Measurements from ENCODE around the gene SPPL2B. TPM values are rescaled to one million over a fixed set of nuclear protein-coding genes. Genes with fewer than 3 reads are reported as not detected.
A peak's percentile ranks its signal among the peaks of the same experiment; 100 is the strongest.

The SPPL2B gene
- total RNA-seq, 2 experiments from 2014 or later, result 58.9 to 68.2 TPM

GRCh38 chr19:2288818-2289713, 39.4 kb upstream of the SPPL2B start:
- peak overlapping the region; percentile 83 for H3K4me3 Mint-ChIP-seq
- DNase-seq, result peak; percentile 27
- CTCF ChIA-PET, result interaction anchor here (0.7 to 1.4 kb wide), 6 partner anchors 12 to 138 kb away, joined by 3 to 8 read pairs (median 4); partner anchors contain the start of gene TIMM13
- H3K27ac Mint-ChIP-seq, result peak overlapping the region; percentile 94
- H3K4me1 Mint-ChIP-seq, result peaks cover 31% of the 10 kb centered on the region
- no peaks in the 10 kb centered on the region for H3K9me3 Mint-ChIP-seq
- POLR2A ChIA-PET, result interaction anchor here (0.6 to 3.0 kb wide), 15 partner anchors 10 to 333 kb away, joined by 3 to 17 read pairs (median 4); partner anchors contain the start of genes LSM7, PLEKHJ1, SPPL2B and TIMM13
- H3K27me3 Mint-ChIP-seq, result peaks cover 4% of the 10 kb centered on the region
- H3K36me3 Mint-ChIP-seq (ENCODE audit: low read depth), result peaks cover 14% of the 10 kb centered on the region

GRCh38 chr19:2289714-2290435, 38.6 kb upstream of the SPPL2B start:
- peaks cover 31% of the 10 kb centered on the region for H3K4me1 Mint-ChIP-seq
- H3K36me3 Mint-ChIP-seq (ENCODE audit: low read depth), result peaks cover 14% of the 10 kb centered on the region
- ChIA-PET POLR2A (interaction anchor here (0.6 to 3.0 kb wide), 14 partner anchors 11 to 332 kb away, joined by 3 to 17 read pairs (median 4); partner anchors contain the start of genes LSM7, PLEKHJ1, SPPL2B and TIMM13), CTCF (interaction anchor here (0.7 to 1.4 kb wide), 5 partner anchors 13 to 101 kb away, joined by 3 to 8 read pairs (median 5); no protein-coding TSS in a partner anchor)
- peak overlapping the region; percentile 94 for H3K27ac Mint-ChIP-seq
- H3K4me3 Mint-ChIP-seq, result peak overlapping the region; percentile 83
- H3K27me3 Mint-ChIP-seq, result peaks cover 4% of the 10 kb centered on the region
- no peaks in the 10 kb centered on the region for H3K9me3 Mint-ChIP-seq
- DNase-seq, result peak; percentile 81

GRCh38 chr19:2290441-2291184, 37.9 kb upstream of the SPPL2B start:
- Mint-ChIP-seq H3K4me1 (peaks cover 31% of the 10 kb centered on the region), H3K27me3 (peaks cover 4% of the 10 kb centered on the region), H3K9me3 (no peaks in the 10 kb centered on the region), H3K27ac (peak overlapping the region; percentile 67), H3K4me3 (peak overlapping the region; percentile 71), H3K36me3 (ENCODE audit: low read depth) (peaks cover 14% of the 10 kb centered on the region)
- ChIA-PET POLR2A (interaction anchor here (1.3 to 2.3 kb wide), 2 partner anchors 15 to 37 kb away, joined by 3 to 14 read pairs; partner anchors contain the start of gene LSM7), CTCF (no interaction called here)
- DNase-seq, result peak; percentile 44

- H3K4me1 Mint-ChIP-seq, result peaks cover 31% of the 10 kb centered on the region
- no peak for DNase-seq
- peaks cover 14% of the 10 kb centered on the region for H3K36me3 Mint-ChIP-seq (ENCODE audit: low read depth)
- H3K9me3 Mint-ChIP-seq, result no peaks in the 10 kb centered on the region
- peaks cover 4% of the 10 kb centered on the region for H3K27me3 Mint-ChIP-seq
- H3K4me3 Mint-ChIP-seq, result peak overlapping the region; percentile 71
- ChIA-PET CTCF (no interaction called here), POLR2A (interaction anchor here (1.3 to 2.3 kb wide), 3 partner anchors 14 to 36 kb away, joined by 3 to 14 read pairs (median 6); partner anchors contain the start of gene LSM7)
- H3K27ac Mint-ChIP-seq, result no peak overlapping the region
These were observed 37.2 kb upstream of the SPPL2B start for GRCh38 chr19:2291185-2291751.

GRCh38 chr19:2294687-2295335, 33.7 kb upstream of the SPPL2B start:
- H3K4me3 Mint-ChIP-seq, result no peak overlapping the region
- H3K36me3 Mint-ChIP-seq (ENCODE audit: low read depth), result peaks cover 14% of the 10 kb centered on the region
- DNase-seq, result no peak
- no peaks in the 10 kb centered on the region for H3K9me3 Mint-ChIP-seq
- peaks cover 15% of the 10 kb centered on the region for H3K4me1 Mint-ChIP-seq
- no peak overlapping the region for H3K27ac Mint-ChIP-seq
- H3K27me3 Mint-ChIP-seq, result no peaks in the 10 kb centered on the region
- POLR2A ChIA-PET, result interaction anchor here (0.7 to 1.4 kb wide), 4 partner anchors 31 to 181 kb away, joined by 3 to 4 read pairs (median 3); partner anchors contain the start of gene GADD45B
- CTCF ChIA-PET, result interaction anchor here (1.0 to 1.1 kb wide), 2 partner anchors 19 to 21 kb away, joined by 3 to 4 read pairs; no protein-coding TSS in a partner anchor

- Mint-ChIP-seq H3K27me3 (peaks cover under 1% of the 10 kb centered on the region), H3K36me3 (ENCODE audit: low read depth) (peaks cover 11% of the 10 kb centered on the region), H3K4me1 (peaks cover 7% of the 10 kb centered on the region), H3K4me3 (no peak overlapping the region), H3K9me3 (no peaks in the 10 kb centered on the region), H3K27ac (no peak overlapping the region)
- POLR2A ChIA-PET, result no interaction called here
- DNase-seq, result no peak
- CTCF ChIA-PET, result no interaction called here
These were observed 32.3 kb upstream of the SPPL2B start for GRCh38 chr19:2296141-2296540.

GRCh38 chr19:2300533-2300932, 28.0 kb upstream of the SPPL2B start:
- CTCF ChIA-PET, result no interaction called here
- Mint-ChIP-seq H3K4me1 (no peaks in the 10 kb centered on the region), H3K27ac (no peak overlapping the region), H3K36me3 (ENCODE audit: low read depth) (no peaks in the 10 kb centered on the region), H3K27me3 (peaks cover 31% of the 10 kb centered on the region), H3K9me3 (no peaks in the 10 kb centered on the region), H3K4me3 (no peak overlapping the region)
- POLR2A ChIA-PET, result no interaction called here
- DNase-seq, result no peak

- ChIA-PET CTCF (no interaction called here), POLR2A (interaction anchor here (1.1 to 1.6 kb wide), 3 partner anchors 13 to 151 kb away, joined by 3 to 4 read pairs (median 3); partner anchors contain the start of gene AP3D1)
- H3K4me3 Mint-ChIP-seq, result no peak overlapping the region
- no peaks in the 10 kb centered on the region for H3K4me1 Mint-ChIP-seq
- no peaks in the 10 kb centered on the region for H3K36me3 Mint-ChIP-seq (ENCODE audit: low read depth)
- H3K9me3 Mint-ChIP-seq, result no peaks in the 10 kb centered on the region
- no peak overlapping the region for H3K27ac Mint-ChIP-seq
- no peak for DNase-seq
- H3K27me3 Mint-ChIP-seq, result peaks cover 47% of the 10 kb centered on the region
These were observed 25.9 kb upstream of the SPPL2B start for GRCh38 chr19:2302319-2303210.

GRCh38 chr19:2303211-2303798, 25.2 kb upstream of the SPPL2B start:
- DNase-seq, result no peak
- POLR2A ChIA-PET, result interaction anchor here (1.2 to 1.6 kb wide), 2 partner anchors 14 to 25 kb away, joined by 3 read pairs; no protein-coding TSS in a partner anchor
- Mint-ChIP-seq H3K4me3 (no peak overlapping the region), H3K9me3 (no peaks in the 10 kb centered on the region), H3K36me3 (ENCODE audit: low read depth) (no peaks in the 10 kb centered on the region), H3K27ac (no peak overlapping the region), H3K4me1 (no peaks in the 10 kb centered on the region), H3K27me3 (peaks cover 47% of the 10 kb centered on the region)
- CTCF ChIA-PET, result no interaction called here

- Mint-ChIP-seq H3K4me3 (no peak overlapping the region), H3K27me3 (peaks cover 67% of the 10 kb centered on the region), H3K4me1 (peaks cover 2% of the 10 kb centered on the region), H3K36me3 (ENCODE audit: low read depth) (no peaks in the 10 kb centered on the region), H3K9me3 (no peaks in the 10 kb centered on the region), H3K27ac (no peak overlapping the region)
- DNase-seq, result no peak
- ChIA-PET CTCF (interaction anchor here (1.4 kb wide), 1 partner anchor 44 kb away, joined by 3 read pairs; no protein-coding TSS in a partner anchor), POLR2A (interaction anchor here (0.7 to 1.4 kb wide), 4 partner anchors 15 to 35 kb away, joined by 3 read pairs; partner anchors contain the start of gene PEAK3)
These were observed 22.8 kb upstream of the SPPL2B start for GRCh38 chr19:2305452-2306280.

All from activated CD4-positive, alpha-beta memory T cell treated with anti-CD3 and anti-CD28 coated beads, Interleukin-2, amount 10 ng/mL, durations not matched to agents 7 days and 5 days (primary cell).